Motor neuron (in vitro differentiated cells): ENCODE results near the gene PRTG. TPM values are rescaled to one million over a fixed set of nuclear protein-coding genes. Genes with fewer than 3 reads are reported as not detected.
A peak's percentile ranks its signal among the peaks of the same experiment; 100 is the strongest.
"Not testable (repeated sequence)": the region's sequence is repeated elsewhere in the genome, so short reads cannot be mapped to it uniquely, and the experiment has no call there.

ENCODE experiments used
- ATAC-seq, 8 experiments: fragments of 200-7000 bp; cut with Tn5 transposase; replicated peaks in 6 of 8; 2 replicates each; pipeline ENCODE4 v1.8.0; 2021; ENCODE audit warnings: mild to moderate bottlenecking in 8 of 8, moderate library complexity in 8 of 8
- H3K27ac ChIP-seq, 2 donors: fragments of 250-450 bp; sonication (Bioruptor Pico); 2 replicates each; pipeline ENCODE4 v1.9.0; 2021; ENCODE audit warnings: antibody characterized with exemption in 2 of 2, mild to moderate bottlenecking in 2 of 2, moderate library complexity in 1 of 2
- H3K4me1 ChIP-seq, 2 donors: fragments of 250-450 bp; sonication (Bioruptor Pico); replicated peaks in 1 of 2; 2 replicates each; pipeline ENCODE4 v1.6.1; 2021; ENCODE audit warnings: antibody characterized with exemption in 2 of 2, mild to moderate bottlenecking in 2 of 2, moderate library complexity in 1 of 2
- H3K4me3 ChIP-seq, 5 donors: fragments of 250-450 bp; sonication (Bioruptor Pico); 2 replicates each; pipeline ENCODE4 v1.9.0; 2021; ENCODE audit warnings: antibody characterized with exemption in 5 of 5, mild to moderate bottlenecking in 5 of 5, moderate library complexity in 4 of 5
- WGBS, 10 experiments: fragments of 450-650 bp; shearing (Covaris generic); methylation state at CpG; one replicate each; pipeline ENCODE4 v1.0.0; 2022; 5-methylcytosine and 5-hydroxymethylcytosine counted together
- in situ Hi-C, 9 experiments: fragments of 400-800 bp; cut with MboI; loops; one replicate each; pipeline ENCODE4 v1.15.0; 2021; ENCODE audit warnings: low sequenced_read_pairs in 9 of 9, low pct_unique_long_range_greater_than_20kb in 2 of 9; ENCODE audit not compliant: unreplicated experiment in 9 of 9
- total RNA-seq, 8 experiments: library from RNA; unstranded; fragments of 300-600 nt; gene quantifications; 2 replicates each; pipeline versions ENCODE4 v1.2.3 to v1.2.4, GENCODE V29; 2022

PRTG gene
- total RNA-seq, 8 experiments from 2014 or later, result 0.31 to 65.0 (median 14.9) TPM

DNA sequence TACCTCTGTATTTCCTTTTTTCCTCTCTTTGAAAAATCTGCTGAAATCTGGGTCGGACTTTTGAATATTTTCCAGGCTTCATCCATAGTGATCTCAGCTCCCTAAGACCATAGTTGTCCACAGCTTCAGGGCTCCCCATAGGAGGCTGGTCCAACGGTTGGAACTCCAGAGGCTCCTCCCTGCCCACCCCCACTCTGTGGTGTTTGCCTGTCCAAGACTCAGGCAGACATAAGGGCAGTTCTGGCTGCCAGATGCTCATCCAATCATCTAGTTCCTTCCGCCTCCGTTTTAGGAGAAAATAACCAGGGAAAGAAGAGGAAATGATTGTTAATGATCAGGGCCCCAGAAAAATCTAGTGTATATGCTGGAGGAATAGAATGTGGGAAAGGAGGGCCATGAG is 27.9 kb upstream of the PRTG start:
- peak in 2 of 8 experiments; percentile 54 to 69 for ATAC-seq
- WGBS, 10 experiments, result 0 to 100% (median 47%) methylated on average over 1 to 4 of the region's 4 CpGs; no CpG with 5 or more reads in 1 of the 10 experiments
- no peaks in the 10 kb centered on the region for H3K4me1 ChIP-seq
- H3K27ac ChIP-seq, result no peak overlapping the region
- in situ Hi-C loops, result no loop called here
- no peak overlapping the region for H3K4me3 ChIP-seq

DNA sequence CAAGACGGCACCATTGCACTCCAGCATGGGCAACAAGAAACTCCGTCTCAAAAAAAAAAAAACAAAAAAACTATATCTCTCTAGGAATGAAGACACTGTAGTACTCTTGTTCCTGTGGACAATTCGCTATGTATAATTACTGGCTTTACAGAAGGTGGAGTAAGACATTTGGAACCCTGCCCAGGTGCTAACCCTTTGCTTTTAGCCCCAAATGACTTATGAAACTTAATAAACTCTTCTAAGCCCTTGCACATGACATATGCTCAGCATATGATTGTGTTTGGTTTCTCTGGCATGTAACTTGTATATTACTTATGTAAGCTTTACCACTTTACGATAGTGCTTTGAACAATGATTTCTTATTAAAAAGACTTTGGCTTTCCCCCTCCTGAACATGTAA is 27.3 kb upstream of the PRTG start:
- no peak overlapping the region for H3K27ac ChIP-seq
- no peaks in the 10 kb centered on the region for H3K4me1 ChIP-seq
- peak in 2 of 8 experiments; percentile 34 for ATAC-seq
- WGBS, 10 experiments, result 0 to 100% (median 75%) methylated on average over 1 to 4 of the region's 4 CpGs
- in situ Hi-C loops, result no loop called here
- no peak overlapping the region for H3K4me3 ChIP-seq

DNA sequence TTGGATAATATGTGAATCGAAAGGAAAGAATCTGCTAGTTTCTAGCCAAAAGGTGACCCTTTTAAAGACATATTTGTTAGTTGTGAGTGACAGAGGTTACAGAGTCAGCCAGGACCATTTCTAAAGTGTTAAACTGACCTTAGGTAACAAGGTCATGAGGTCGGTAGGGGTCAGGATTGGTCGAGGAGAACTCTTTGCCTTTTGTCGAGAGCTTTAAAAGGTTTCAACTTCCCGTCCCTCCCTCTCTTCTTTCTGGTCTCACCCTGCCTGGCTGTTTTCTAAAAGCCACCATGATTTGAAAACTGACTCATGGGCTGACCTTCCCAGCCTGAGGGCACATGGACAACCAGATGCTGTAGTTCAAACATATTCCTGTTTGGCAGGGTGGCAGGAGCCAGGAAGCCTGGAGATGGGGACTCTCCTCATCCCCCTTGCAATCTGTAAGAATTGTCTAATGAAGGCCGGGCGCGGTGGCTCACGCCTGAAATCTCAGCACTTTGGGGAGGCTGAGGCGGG is 25.8 kb upstream of the PRTG start:
- no peak overlapping the region for H3K4me3 ChIP-seq
- WGBS, 10 experiments, result 28 to 100% (median 65%) methylated on average over 2 to 10 of the region's 10 CpGs
- in situ Hi-C loops, result no loop called here
- H3K4me1 ChIP-seq, result no peaks in the 10 kb centered on the region
- no peak overlapping the region for H3K27ac ChIP-seq
- ATAC-seq, result peak in 2 of 8 experiments; percentile 40 to 59

DNA sequence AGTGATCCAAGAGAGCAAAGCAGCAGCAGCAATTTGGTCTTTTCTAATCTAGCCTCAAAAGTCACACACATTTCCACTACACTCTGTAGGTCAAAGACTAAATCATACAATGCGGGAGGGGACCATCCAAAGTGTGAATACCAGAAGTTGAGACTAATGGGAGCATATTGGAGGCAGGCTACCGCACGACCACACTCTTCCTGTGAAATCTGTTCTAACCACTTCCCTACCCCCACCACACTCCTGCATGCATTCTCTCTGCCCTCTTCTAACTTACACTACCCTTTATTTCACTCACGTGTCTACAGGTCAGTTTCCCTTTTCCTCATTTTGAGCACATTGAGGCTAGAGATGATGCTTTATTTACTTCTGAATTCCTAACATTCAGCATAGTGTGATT is 23.7 kb upstream of the PRTG start:
- Histone ChIP-seq H3K4me1 (no peaks in the 10 kb centered on the region), H3K4me3 (no peak overlapping the region), H3K27ac (no peak overlapping the region)
- 57 to 98% (median 83%) methylated on average over 1 to 4 of the region's 4 CpGs; no CpG with 5 or more reads in 3 of the 10 experiments for WGBS, 10 experiments
- ATAC-seq, result no peak
- in situ Hi-C loops, result no loop called here

DNA sequence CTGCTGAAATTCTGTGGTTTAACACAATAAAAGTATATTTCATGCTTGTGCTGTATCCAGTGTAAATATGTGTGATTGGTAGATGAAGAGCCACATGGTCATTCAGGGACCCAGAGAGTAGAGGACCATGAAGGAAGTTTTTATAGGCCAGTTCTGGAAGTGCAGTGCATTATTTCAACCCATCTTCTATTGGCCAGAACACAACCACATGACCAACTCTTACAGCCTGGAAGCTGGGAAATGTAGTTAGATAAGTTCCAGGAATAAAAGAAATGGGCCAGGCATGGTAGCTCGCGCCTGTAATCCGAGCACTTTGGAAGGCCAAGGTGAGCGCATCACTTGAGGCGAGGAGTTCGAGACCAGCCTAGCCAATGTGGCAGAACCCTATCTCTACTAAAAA is 21.4 kb upstream of the PRTG start:
- ATAC-seq, result peak in 2 of 8 experiments; percentile 25 to 47
- Histone ChIP-seq H3K27ac (no peak overlapping the region), H3K4me3 (no peak overlapping the region), H3K4me1 (no peaks in the 10 kb centered on the region)
- in situ Hi-C loops, result no loop called here
- WGBS, 10 experiments, result 92 to 100% (median 100%) methylated on average over 1 to 6 of the region's 6 CpGs; no CpG with 5 or more reads in 5 of the 10 experiments

DNA sequence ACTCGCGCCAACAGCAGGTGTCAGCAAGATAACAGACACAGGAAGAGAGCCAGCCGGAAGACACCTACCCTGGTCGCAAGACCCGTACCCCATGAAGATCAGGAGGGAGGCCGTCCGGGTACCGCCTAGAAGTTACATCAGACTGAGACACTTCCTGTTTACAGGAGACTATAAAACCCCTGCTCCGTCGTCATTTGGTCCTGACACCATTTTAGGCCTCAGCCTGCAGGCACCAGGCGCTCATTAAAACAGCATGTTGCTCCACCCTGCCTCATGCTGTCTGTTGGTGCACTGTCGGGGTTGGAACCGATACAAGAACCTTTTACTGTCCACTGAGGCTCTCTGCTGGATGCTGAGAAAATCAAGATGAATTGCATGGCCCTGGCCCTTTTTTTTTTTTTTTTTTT is 15.6 kb upstream of the PRTG start:
- H3K27ac ChIP-seq, result no peak overlapping the region
- in situ Hi-C loops, result no loop called here
- no peak overlapping the region for H3K4me3 ChIP-seq
- no peaks in the 10 kb centered on the region for H3K4me1 ChIP-seq
- 95 to 100% (median 99%) methylated on average over 2 to 9 of the region's 13 CpGs; no CpG with 5 or more reads in 6 of the 10 experiments for WGBS, 10 experiments
- ATAC-seq, result peak in 2 of 8 experiments; percentile 19 to 46

DNA sequence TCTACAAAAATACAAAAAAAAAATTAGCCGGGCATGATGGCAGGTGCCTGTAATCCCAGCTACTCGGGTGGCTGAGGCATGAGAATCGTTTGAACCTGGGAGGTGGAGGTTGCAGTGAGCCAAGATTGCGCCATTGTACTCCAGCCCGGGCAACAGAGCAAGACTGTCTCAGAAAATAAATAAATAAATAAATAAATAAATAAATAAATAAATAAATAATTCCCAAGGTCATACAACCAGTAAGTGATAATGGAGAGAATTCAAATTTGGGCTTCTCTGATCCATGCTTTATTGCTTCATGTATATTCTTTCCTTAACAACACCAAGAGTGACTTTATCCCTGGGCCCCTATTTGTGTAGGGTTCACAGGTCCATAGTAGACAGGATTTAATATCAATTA is 10.5 kb upstream of the PRTG start:
- not testable (repeated sequence) for ATAC-seq
- 21 to 100% (median 79%) methylated on average over 2 to 4 of the region's 5 CpGs; no CpG with 5 or more reads in 3 of the 10 experiments for WGBS, 10 experiments

DNA sequence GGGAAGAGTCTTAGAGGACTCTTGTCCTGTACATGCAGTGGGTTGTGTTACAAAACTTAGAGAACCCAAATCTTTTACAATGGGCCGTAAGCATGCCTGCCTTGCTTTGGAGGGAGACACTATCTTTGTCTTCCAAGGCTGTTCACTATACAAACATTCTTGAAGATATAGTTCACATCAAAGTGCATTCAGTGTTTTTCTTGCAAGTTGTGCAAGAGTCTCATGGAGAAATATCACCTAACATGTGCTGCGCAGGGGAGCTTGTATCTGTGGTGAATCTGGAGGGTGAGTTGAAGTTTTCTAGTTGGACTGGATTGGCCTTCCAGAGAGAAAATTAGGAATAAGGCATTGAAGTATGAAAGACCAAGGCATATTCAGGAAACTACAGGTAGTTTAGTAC is 7.8 kb upstream of the PRTG start:
- ATAC-seq, result no peak
- 45 to 100% (median 91%) methylated on average over 1 to 2 of the region's 2 CpGs; no CpG with 5 or more reads in 2 of the 10 experiments for WGBS, 10 experiments
- no peaks in the 10 kb centered on the region for H3K4me1 ChIP-seq
- in situ Hi-C loops, result no loop called here
- no peak overlapping the region for H3K27ac ChIP-seq
- H3K4me3 ChIP-seq, result no peak overlapping the region

More for the DNA sequence above, 10.5 kb upstream of the PRTG start:
- in situ Hi-C loops, H3K4me3 ChIP-seq, H3K4me1 ChIP-seq, H3K27ac ChIP-seq: not testable (repeated sequence)

DNA sequence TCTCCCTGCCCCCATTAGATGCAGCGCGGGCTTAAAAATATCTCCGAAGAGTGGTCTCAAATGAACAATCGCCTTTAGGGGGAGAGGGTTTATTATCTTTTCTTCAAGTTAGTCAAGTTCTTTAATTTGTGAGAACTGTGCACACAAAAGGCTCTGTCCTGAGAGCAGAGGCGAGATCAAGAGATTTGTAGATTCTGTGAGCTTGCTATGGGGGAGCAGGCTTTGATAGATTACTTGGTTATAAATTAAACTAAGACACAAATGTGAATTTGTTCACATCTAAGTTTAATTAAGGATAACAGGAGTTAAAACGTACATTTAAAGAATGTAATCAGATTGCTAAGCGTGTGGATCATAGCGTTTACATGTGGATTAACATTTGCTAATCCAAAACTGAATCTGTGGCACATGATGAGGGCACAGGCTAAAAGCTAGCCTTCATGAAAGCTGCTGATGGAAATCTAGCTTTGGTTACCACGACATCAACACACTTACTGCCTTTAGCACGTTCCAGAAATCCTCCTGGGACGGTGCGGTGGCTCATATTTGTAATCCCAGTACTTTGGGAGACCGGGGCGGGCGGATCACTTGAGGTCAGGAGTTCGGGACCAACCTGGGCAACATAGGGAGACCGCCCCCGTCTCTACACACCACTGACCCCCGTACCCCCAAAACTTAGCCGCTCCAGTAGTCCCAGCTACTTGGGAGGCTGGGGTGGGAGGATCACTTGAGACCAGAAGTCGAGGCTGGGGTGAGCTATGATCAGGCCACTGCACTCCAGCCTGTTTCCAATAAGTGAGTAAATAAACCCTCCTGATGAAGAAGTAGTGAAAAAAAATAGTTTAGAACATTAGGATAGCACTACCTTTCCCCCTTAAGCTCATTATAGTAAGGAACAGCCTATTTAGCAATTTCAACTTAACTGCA is 1.0 kb upstream of the PRTG start:
- in situ Hi-C loops, result no loop called here
- H3K4me3 ChIP-seq, result peak overlapping the region; percentile 76 to 98 (median 89)
- no peak for ATAC-seq
- H3K27ac ChIP-seq, result peak overlapping the region; percentile 94 to 96
- H3K4me1 ChIP-seq, result peaks cover 9 to 21% of the 10 kb centered on the region in 2 donors
- 0 to 40% (median 15%) methylated on average over 2 to 10 of the region's 21 CpGs; no CpG with 5 or more reads in 1 of the 10 experiments for WGBS, 10 experiments

DNA sequence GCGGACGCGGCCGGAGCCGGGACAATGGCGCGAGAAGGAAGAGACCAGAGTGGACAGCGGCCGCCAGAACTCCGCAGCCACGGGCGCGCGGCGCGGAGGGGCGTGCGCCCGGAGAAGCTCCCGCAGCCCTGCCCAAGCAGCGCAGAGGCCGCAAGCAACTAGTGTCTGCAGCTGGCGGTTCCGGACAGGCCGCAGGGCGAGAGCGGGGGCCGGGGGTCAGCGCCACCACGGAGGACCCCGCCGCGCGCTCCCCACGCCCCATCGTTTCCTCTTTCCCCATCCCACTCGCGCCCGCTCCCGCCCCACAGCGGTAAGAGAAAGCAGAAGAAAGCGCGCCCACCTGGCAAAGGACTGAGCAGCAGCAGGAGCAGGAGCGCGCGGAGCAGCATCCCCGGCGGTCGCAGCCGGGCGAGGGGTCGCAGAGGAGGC is 440 bp downstream of the PRTG start:
- in situ Hi-C loops, result no loop called here
- Histone ChIP-seq H3K27ac (peak overlapping the region; percentile 94 to 96), H3K4me1 (peaks cover 10 to 28% of the 10 kb centered on the region in 2 donors), H3K4me3 (peak overlapping the region; percentile 76 to 98 (median 89))
- ATAC-seq, result peak; percentile 46 to 69 (median 60)
- WGBS, 10 experiments, result 0 to 3% methylated on average over 3 to 8 of the region's 52 CpGs; no CpG with 5 or more reads in 8 of the 10 experiments

DNA sequence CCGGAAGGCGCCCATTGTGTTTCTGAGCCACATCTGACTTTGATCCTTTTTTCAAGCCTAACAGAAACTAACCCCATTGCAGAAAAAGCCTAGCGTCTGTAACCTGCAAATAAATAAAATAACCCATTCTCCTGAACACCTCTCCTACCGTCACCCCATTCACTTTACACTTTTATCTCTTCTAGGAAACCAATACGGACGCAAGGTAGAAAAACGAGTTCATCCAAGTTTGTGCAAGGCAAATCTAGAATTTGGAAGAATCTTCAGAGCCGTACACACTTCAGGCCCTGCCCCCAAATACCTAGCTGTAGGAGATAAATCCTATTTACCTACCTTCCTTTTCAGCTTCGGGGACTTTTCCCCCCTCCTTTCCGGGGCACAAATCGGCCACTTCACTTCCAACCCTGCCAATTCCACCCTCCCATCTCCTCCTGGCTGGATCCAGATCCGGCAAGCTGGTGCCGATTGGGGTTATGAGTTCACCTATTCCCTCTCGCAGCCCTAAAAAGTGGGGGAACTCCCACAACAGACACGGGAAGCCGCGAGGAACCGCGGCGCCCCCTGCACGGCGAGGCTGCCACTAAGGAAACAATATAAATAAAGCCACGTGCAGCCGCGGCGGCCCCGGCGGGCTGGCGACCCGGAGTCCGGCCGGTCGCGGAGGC is 987 bp downstream of the PRTG start:
- Histone ChIP-seq H3K27ac (peak overlapping the region; percentile 94 to 96), H3K4me1 (peaks cover 14 to 33% of the 10 kb centered on the region in 2 donors), H3K4me3 (peak overlapping the region; percentile 76 to 98 (median 89))
- in situ Hi-C loops, result no loop called here
- ATAC-seq, result peak in 4 of 8 experiments; percentile 2 to 15 (median 12)
- 0 to 48% (median 2%) methylated on average over 2 to 17 of the region's 34 CpGs; no CpG with 5 or more reads in 1 of the 10 experiments for WGBS, 10 experiments

DNA sequence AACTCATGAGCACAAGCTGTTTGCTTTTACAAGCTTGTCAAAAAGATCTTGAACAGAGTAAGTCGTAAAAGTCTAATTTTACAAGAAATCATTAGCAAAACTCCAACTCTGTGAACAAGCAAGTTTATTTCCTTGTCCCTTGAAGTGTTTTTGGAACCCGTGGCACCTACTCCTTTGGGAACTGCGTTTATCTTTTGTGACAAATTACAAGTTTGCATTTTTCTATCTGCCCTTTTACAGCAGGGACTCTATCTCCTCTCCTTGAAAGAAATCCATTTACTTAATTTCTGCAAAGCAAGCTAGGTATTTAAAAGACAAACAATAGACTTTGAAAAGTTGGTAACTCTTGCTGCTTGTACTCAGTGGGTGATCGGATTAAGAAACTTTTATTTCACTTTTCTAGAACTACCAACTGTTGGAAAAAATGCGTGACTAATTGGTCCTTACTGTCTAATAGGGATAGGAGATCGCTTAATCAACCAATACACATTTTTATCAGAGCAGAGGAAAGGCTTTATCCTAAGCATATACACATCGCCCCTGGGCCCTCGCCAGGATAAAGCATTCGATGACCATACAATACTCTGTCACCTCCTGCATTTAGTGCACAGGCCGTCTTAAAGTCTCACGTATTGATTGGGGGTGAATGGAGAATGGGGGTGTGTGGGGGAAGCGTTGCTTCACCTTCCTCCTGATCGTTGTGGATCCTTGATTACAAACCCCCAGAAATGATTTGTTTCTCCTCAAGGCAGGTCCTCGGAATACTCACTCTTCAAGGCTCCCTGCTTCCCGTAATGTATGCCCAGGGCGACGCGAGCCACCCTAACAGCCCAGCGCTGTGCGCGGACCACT is 1.7 kb downstream of the PRTG start:
- no peak for ATAC-seq
- Histone ChIP-seq H3K27ac (peak overlapping the region; percentile 94 to 96), H3K4me1 (peaks cover 19 to 41% of the 10 kb centered on the region in 2 donors), H3K4me3 (peak overlapping the region; percentile 76 to 98 (median 89))
- in situ Hi-C loops, result no loop called here
- WGBS, 10 experiments, result 0 to 67% (median 4%) methylated on average over 4 to 20 of the region's 21 CpGs
